Thoracic aorta (tissue), 2 donors: Measurements from ENCODE around the gene RTTN. TPM values are rescaled to one million over a fixed set of nuclear protein-coding genes. Genes with fewer than 3 reads are reported as not detected.
A peak's percentile ranks its signal among the peaks of the same experiment; 100 is the strongest.

ENCODE experiments used
- ATAC-seq: fragments of 150-250 bp; one replicate; pipeline ENCODE4 v1.8.0; 2017; ENCODE audit warnings: low read depth; ENCODE audit not compliant: insufficient number of reproducible peaks, low FRiP score
- DNase-seq: peaks from one replicate; pipeline ENCODE4 v3.0.0-alpha.2; 2020; ENCODE audit warnings: low spot score
- H3K27ac ChIP-seq, 2 donors: fragments of 200-600 bp; sonication (generic); 1 replicate in 1 of 2; 2 replicates in 1 of 2; pipeline ENCODE4 v1.5.1; 2016; ENCODE audit warnings: mild to moderate bottlenecking in 2 of 2, moderate library complexity in 2 of 2
- H3K27me3 ChIP-seq: fragments of 200-600 bp; sonication (generic); replicated peaks from 2 replicates; pipeline ENCODE4 v1.6.0; 2016; ENCODE audit warnings: mild to moderate bottlenecking; ENCODE audit not compliant: insufficient read depth
- H3K36me3 ChIP-seq: fragments of 200-600 bp; sonication (generic); one replicate; pipeline ENCODE4 v1.5.1; 2016
- H3K4me1 ChIP-seq, 2 donors: fragments of 200-600 bp; sonication (generic); 1 replicate in 1 of 2; 2 replicates in 1 of 2; pipeline versions ENCODE4 v1.5.1 to v1.6.0; 2016; ENCODE audit warnings: low read depth in 2 of 2, mild to moderate bottlenecking in 1 of 2; ENCODE audit not compliant: control insufficient read depth in 1 of 2
- H3K4me3 ChIP-seq: fragments of 200-600 bp; sonication (generic); 2 replicates; pipeline ENCODE4 v1.5.1; 2016; ENCODE audit warnings: mild to moderate bottlenecking
- H3K9me3 ChIP-seq: fragments of 200-600 bp; sonication (generic); 2 replicates; pipeline ENCODE4 v1.5.1; 2016
- CTCF ChIP-seq: fragments of 200-600 bp; sonication (generic); IDR thresholded peaks from one replicate; pipeline ENCODE4 v1.5.1; 2019; ENCODE audit warnings: antibody characterized with exemption
- total RNA-seq, 2 donors: library from RNA; depleted of rRNA; stranded (reverse); fragments of >200 nt; gene quantifications; one replicate each; pipeline versions ENCODE4 v1.1.0 to v1.2.3, GENCODE V29; 2016

RTTN gene
- total RNA-seq, 2 donors from 2014 or later, result 13.1 to 20.7 TPM

- ATAC-seq, result no peak
- Histone ChIP-seq H3K4me3 (no peak overlapping the region), H3K36me3 (no peaks in the 10 kb centered on the region), H3K27ac (no peak overlapping the region), H3K4me1 (no peaks in the 10 kb centered on the region), H3K9me3 (peaks cover under 1% of the 10 kb centered on the region), H3K27me3 (no peaks in the 10 kb centered on the region)
- TF ChIP-seq CTCF, result no peak
- no peak for DNase-seq
Measured at GRCh38 chr18:70221915-70222278, 16.4 kb upstream of the RTTN start.

- H3K27ac ChIP-seq, result no peak overlapping the region
- peak overlapping the region; percentile 26 for H3K4me3 ChIP-seq
- H3K36me3 ChIP-seq, result no peaks in the 10 kb centered on the region
- no peak for DNase-seq
- no peaks in the 10 kb centered on the region for H3K27me3 ChIP-seq
- no peaks in the 10 kb centered on the region for H3K4me1 ChIP-seq
- TF ChIP-seq CTCF, result no peak
- no peak for ATAC-seq
- no peaks in the 10 kb centered on the region for H3K9me3 ChIP-seq
Measured at GRCh38 chr18:70221156-70221914, 15.8 kb upstream of the RTTN start.

GRCh38 chr18:70220628-70221027, 15.1 kb upstream of the RTTN start:
- Histone ChIP-seq H3K9me3 (no peaks in the 10 kb centered on the region), H3K36me3 (no peaks in the 10 kb centered on the region), H3K27ac (no peak overlapping the region), H3K27me3 (no peaks in the 10 kb centered on the region), H3K4me1 (no peaks in the 10 kb centered on the region), H3K4me3 (no peak overlapping the region)
- TF ChIP-seq CTCF, result no peak
- DNase-seq (no peak), ATAC-seq (no peak)

- Histone ChIP-seq H3K4me1 (no peaks in the 10 kb centered on the region), H3K9me3 (no peaks in the 10 kb centered on the region), H3K36me3 (no peaks in the 10 kb centered on the region), H3K27me3 (no peaks in the 10 kb centered on the region), H3K27ac (no peak overlapping the region), H3K4me3 (no peak overlapping the region)
- DNase-seq (no peak), ATAC-seq (no peak)
- TF ChIP-seq CTCF, result no peak
Measured at GRCh38 chr18:70219688-70220087, 14.2 kb upstream of the RTTN start.

GRCh38 chr18:70216788-70217187, 11.3 kb upstream of the RTTN start:
- Histone ChIP-seq H3K36me3 (no peaks in the 10 kb centered on the region), H3K27me3 (no peaks in the 10 kb centered on the region), H3K27ac (no peak overlapping the region), H3K4me1 (no peaks in the 10 kb centered on the region), H3K9me3 (no peaks in the 10 kb centered on the region), H3K4me3 (no peak overlapping the region)
- TF ChIP-seq CTCF, result no peak
- DNase-seq (no peak), ATAC-seq (no peak)
